BE2C (cell line): Measurements from ENCODE around the gene DNAH14.
"Not testable (repeated sequence)": the region's sequence is repeated elsewhere in the genome, so short reads cannot be mapped to it uniquely, and the experiment has no call there.

Source experiments
- DNase-seq: peaks from one replicate; pipeline ENCODE4 v3.0.0-alpha.2; 2020
- H3K27me3 ChIP-seq: fragments of 250-450 bp; sonication (Bioruptor Pico); 2 replicates; pipeline ENCODE4 v1.5.1; 2020; ENCODE audit warnings: mild to moderate bottlenecking
- H3K36me3 ChIP-seq: fragments of 250-450 bp; sonication (Bioruptor Pico); 2 replicates; pipeline ENCODE4 v1.5.1; 2020; ENCODE audit warnings: mild to moderate bottlenecking
- H3K4me1 ChIP-seq: fragments of 250-450 bp; sonication (Bioruptor Pico); 2 replicates; pipeline ENCODE4 v1.5.1; 2020
- H3K4me3 ChIP-seq: 2 replicates; pipeline ENCODE4 v1.5.1; 2011; ENCODE audit warnings: low read depth, low read length
- H3K9me3 ChIP-seq: fragments of 250-450 bp; sonication (Bioruptor Pico); 2 replicates; pipeline ENCODE4 v1.5.1; 2020
- CTCF ChIP-seq: IDR thresholded peaks from 2 replicates; pipeline ENCODE4 v1.5.1; 2012; ENCODE audit warnings: mild to moderate bottlenecking, low read depth, low read length

DNAH14 gene

GRCh38 chr1:225143001-225143400 lies 213.5 kb downstream of the DNAH14 start:
- Histone ChIP-seq H3K36me3 (no peaks in the 10 kb centered on the region), H3K9me3 (no peaks in the 10 kb centered on the region), H3K4me1 (no peaks in the 10 kb centered on the region), H3K4me3 (no peak overlapping the region), H3K27me3 (no peaks in the 10 kb centered on the region)
- TF ChIP-seq CTCF: no peak
- no peak for DNase-seq

- Histone ChIP-seq H3K27me3 (no peaks in the 10 kb centered on the region), H3K9me3 (no peaks in the 10 kb centered on the region; the same call in 1 of the 2 replicates), H3K36me3 (no peaks in the 10 kb centered on the region), H3K4me1 (no peaks in the 10 kb centered on the region), H3K4me3 (no peak overlapping the region)
- no peak for TF ChIP-seq CTCF
- DNase-seq: no peak
These were observed 217.0 kb downstream of the DNAH14 start for GRCh38 chr1:225146478-225146877.

- DNase-seq, H3K4me1 ChIP-seq, H3K4me3 ChIP-seq, H3K36me3 ChIP-seq, H3K27me3 ChIP-seq, H3K9me3 ChIP-seq: not testable (repeated sequence)
These were observed 218.3 kb downstream of the DNAH14 start for GRCh38 chr1:225147791-225148190.

- Histone ChIP-seq H3K27me3 (no peaks in the 10 kb centered on the region; the same call in 1 of the 2 replicates), H3K4me1 (no peaks in the 10 kb centered on the region), H3K36me3 (no peaks in the 10 kb centered on the region), H3K4me3 (no peak overlapping the region), H3K9me3 (no peaks in the 10 kb centered on the region; the same call in 1 of the 2 replicates)
- DNase-seq: no peak
- TF ChIP-seq CTCF: no peak
These were observed 222.6 kb downstream of the DNAH14 start for GRCh38 chr1:225152061-225152460.

- no peaks in the 10 kb centered on the region for H3K9me3 ChIP-seq
- H3K4me1 ChIP-seq: no peaks in the 10 kb centered on the region
- no peak overlapping the region for H3K4me3 ChIP-seq
These were observed 226.1 kb downstream of the DNAH14 start for GRCh38 chr1:225155555-225155954.

GRCh38 chr1:225156254-225156653 lies 226.8 kb downstream of the DNAH14 start:
- no peak for TF ChIP-seq CTCF
- Histone ChIP-seq H3K9me3 (no peaks in the 10 kb centered on the region), H3K36me3 (no peaks in the 10 kb centered on the region), H3K4me1 (no peaks in the 10 kb centered on the region), H3K4me3 (no peak overlapping the region), H3K27me3 (no peaks in the 10 kb centered on the region; the same call in 1 of the 2 replicates)
- no peak for DNase-seq

More at GRCh38 chr1:225155555-225155954, 226.1 kb downstream of the DNAH14 start:
- no peaks in the 10 kb centered on the region; the same call in 1 of the 2 replicates for H3K27me3 ChIP-seq
- no peak for TF ChIP-seq CTCF
- DNase-seq: no peak
- no peaks in the 10 kb centered on the region for H3K36me3 ChIP-seq

GRCh38 chr1:225158291-225158690 lies 228.8 kb downstream of the DNAH14 start:
- no peak overlapping the region for H3K4me3 ChIP-seq
- DNase-seq: no peak
- no peaks in the 10 kb centered on the region for H3K4me1 ChIP-seq
- no peaks in the 10 kb centered on the region for H3K36me3 ChIP-seq
- TF ChIP-seq CTCF: no peak
- no peaks in the 10 kb centered on the region for H3K9me3 ChIP-seq
- H3K27me3 ChIP-seq: no peaks in the 10 kb centered on the region; the same call in 1 of the 2 replicates
